ACC112 (cell line): ENCODE results near the gene SPATA20.

Experiments
- H2AFZ ChIP-seq: fragments of 200-600 bp; sonication (generic); one replicate; pipeline ENCODE4 v1.6.0; 2017; ENCODE audit warnings: antibody characterized with exemption, low read length; ENCODE audit not compliant: unreplicated experiment
- H3K27ac ChIP-seq: fragments of 200-600 bp; sonication (generic); 2 replicates; pipeline ENCODE4 v1.5.1; 2014; ENCODE audit warnings: low read depth, mild to moderate bottlenecking, antibody characterized with exemption, low read length, moderate library complexity
- H3K27me3 ChIP-seq: fragments of 200-600 bp; sonication (generic); 2 replicates; pipeline ENCODE4 v1.6.1; 2014; ENCODE audit warnings: mild to moderate bottlenecking, antibody characterized with exemption, low read length, moderate library complexity, mixed read lengths; ENCODE audit not compliant: insufficient read depth
- H3K36me3 ChIP-seq: fragments of 200-600 bp; sonication (generic); 2 replicates; pipeline ENCODE4 v1.6.1; 2016; ENCODE audit warnings: mild to moderate bottlenecking, antibody characterized with exemption, low read length, moderate library complexity, mixed read lengths; ENCODE audit not compliant: insufficient read depth
- H3K4me1 ChIP-seq: fragments of 200-600 bp; sonication (generic); one replicate; pipeline ENCODE4 v1.6.1; 2016; ENCODE audit warnings: low read length, mixed read lengths; ENCODE audit not compliant: insufficient read depth, unreplicated experiment, control insufficient read depth
- H3K4me3 ChIP-seq: fragments of 200-600 bp; sonication (generic); 2 replicates; pipeline ENCODE4 v1.5.1; 2014; ENCODE audit warnings: mild to moderate bottlenecking, low read depth, low read length
- H3K79me2 ChIP-seq: fragments of 200-600 bp; sonication (generic); one replicate; pipeline ENCODE4 v1.6.0; 2016; ENCODE audit warnings: low read length; ENCODE audit not compliant: control insufficient read depth, unreplicated experiment, insufficient read depth

The SPATA20 gene

GRCh38 chr17:50533185-50533584 is 13.8 kb upstream of the SPATA20 start:
- no peak overlapping the region for H2AFZ ChIP-seq
- no peaks in the 10 kb centered on the region for H3K79me2 ChIP-seq
- peaks cover 43% of the 10 kb centered on the region for H3K27me3 ChIP-seq
- H3K4me1 ChIP-seq: peaks cover 13% of the 10 kb centered on the region
- no peak overlapping the region for H3K4me3 ChIP-seq
- no peak overlapping the region for H3K27ac ChIP-seq
- H3K36me3 ChIP-seq: no peaks in the 10 kb centered on the region

DNA sequence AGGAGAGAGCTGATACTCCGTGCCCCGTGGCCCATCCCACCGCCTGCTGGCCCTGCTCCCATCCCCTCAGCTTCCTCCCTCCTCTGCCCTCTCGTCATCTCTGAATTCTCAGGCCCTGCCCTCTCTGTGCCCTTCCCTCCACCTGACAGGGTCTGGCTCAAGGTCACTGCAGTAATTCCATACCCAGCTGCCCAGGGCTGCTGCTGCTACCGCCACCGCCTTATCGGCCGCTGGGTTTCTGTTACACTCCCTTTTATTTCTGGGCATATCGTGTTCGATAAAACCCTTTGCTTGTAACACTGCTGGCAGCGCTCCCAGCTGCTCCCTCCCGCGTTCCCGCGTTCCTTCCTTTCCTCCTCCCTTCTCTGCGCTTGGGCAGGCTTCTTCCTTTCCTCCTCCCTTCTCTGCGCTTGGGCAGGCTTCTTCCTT is 13.2 kb upstream of the SPATA20 start:
- Histone ChIP-seq H3K36me3 (no peaks in the 10 kb centered on the region), H3K4me3 (peak overlapping the region; percentile 39; the same call in 1 of the 2 replicates), H3K27me3 (peaks cover 43% of the 10 kb centered on the region), H2AFZ (no peak overlapping the region), H3K27ac (no peak overlapping the region), H3K79me2 (no peaks in the 10 kb centered on the region), H3K4me1 (peaks cover 13% of the 10 kb centered on the region)

- no peak overlapping the region for H3K27ac ChIP-seq
- H3K27me3 ChIP-seq: peaks cover 37% of the 10 kb centered on the region
- H2AFZ ChIP-seq: no peak overlapping the region
- H3K36me3 ChIP-seq: no peaks in the 10 kb centered on the region
- no peaks in the 10 kb centered on the region for H3K79me2 ChIP-seq
- no peak overlapping the region for H3K4me3 ChIP-seq
- peaks cover 13% of the 10 kb centered on the region for H3K4me1 ChIP-seq
These were observed 12.6 kb upstream of the SPATA20 start for GRCh38 chr17:50534222-50534978.

DNA sequence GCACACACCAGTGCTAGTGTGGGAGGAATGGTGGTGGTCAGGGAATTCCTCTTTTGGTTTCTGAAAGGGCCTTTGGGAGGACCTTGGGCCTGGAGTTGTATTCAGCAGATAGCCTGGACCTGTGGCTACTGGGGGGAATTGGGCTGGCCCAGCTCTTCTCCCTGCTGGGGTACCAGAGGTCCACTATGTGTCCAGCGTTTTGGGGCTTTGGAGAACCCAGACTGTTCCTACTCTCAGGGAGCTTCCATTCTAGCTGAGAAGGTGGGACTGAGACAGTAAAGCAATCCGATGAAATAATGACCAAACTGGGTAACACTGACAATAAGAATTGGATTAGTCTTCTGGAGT is 12.0 kb upstream of the SPATA20 start:
- peaks cover 13% of the 10 kb centered on the region for H3K4me1 ChIP-seq
- H3K79me2 ChIP-seq: no peaks in the 10 kb centered on the region
- H2AFZ ChIP-seq: no peak overlapping the region
- H3K27me3 ChIP-seq: peaks cover 32% of the 10 kb centered on the region
- H3K36me3 ChIP-seq: no peaks in the 10 kb centered on the region
- H3K27ac ChIP-seq: no peak overlapping the region
- H3K4me3 ChIP-seq: no peak overlapping the region

GRCh38 chr17:50535407-50535806 is 11.6 kb upstream of the SPATA20 start:
- H3K27me3 ChIP-seq: peaks cover 30% of the 10 kb centered on the region
- no peaks in the 10 kb centered on the region for H3K36me3 ChIP-seq
- H3K4me3 ChIP-seq: no peak overlapping the region
- H2AFZ ChIP-seq: no peak overlapping the region
- no peak overlapping the region for H3K27ac ChIP-seq
- peaks cover 13% of the 10 kb centered on the region for H3K4me1 ChIP-seq
- no peaks in the 10 kb centered on the region for H3K79me2 ChIP-seq

GRCh38 chr17:50536683-50537646 is 10.0 kb upstream of the SPATA20 start:
- Histone ChIP-seq H3K79me2 (no peaks in the 10 kb centered on the region), H3K27me3 (peaks cover 17% of the 10 kb centered on the region), H3K4me1 (peaks cover 19% of the 10 kb centered on the region), H3K36me3 (no peaks in the 10 kb centered on the region), H3K4me3 (no peak overlapping the region), H3K27ac (no peak overlapping the region), H2AFZ (no peak overlapping the region)

DNA sequence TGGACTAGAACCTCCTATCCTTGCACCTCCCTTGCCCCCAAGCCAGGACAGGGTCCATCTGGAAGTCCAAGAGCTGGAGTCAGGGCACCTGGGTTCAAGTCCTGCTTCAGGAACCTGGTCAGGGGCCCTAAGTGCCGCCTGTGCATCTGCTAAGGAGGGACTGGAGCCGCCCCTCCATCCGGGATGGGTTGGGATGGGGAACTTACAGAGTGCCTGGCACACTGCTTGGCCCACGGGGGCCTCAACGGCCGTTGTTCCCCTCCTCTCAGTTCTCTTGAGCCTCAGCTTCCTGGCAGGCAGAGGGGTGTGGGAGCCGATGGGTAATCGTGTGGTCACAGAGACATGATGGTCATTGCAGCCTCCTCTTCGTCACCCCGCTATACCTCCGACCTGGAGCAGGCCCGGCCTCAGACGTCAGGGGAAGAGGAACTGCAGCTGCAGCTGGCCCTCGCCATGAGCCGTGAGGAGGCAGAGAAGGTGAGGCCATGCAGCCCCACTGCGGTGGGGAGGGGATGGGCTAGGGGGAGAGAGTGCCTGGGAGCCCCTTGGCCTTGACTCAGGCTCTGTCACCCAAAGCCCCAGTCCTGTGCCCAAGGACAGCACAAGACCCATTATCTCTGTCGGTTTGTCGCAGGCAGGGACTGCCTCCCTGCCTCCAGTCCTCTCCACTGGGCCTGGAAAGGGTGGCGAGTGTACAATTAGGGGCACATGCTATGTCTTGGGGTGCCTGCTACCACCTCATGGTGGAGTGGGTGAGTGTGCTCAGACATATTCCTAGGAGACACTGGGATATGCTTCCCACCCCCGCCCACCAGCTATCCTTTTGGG is 9.0 kb upstream of the SPATA20 start:
- H3K79me2 ChIP-seq: no peaks in the 10 kb centered on the region
- H3K27me3 ChIP-seq: peaks cover 7% of the 10 kb centered on the region
- no peak overlapping the region for H3K27ac ChIP-seq
- H3K4me3 ChIP-seq: no peak overlapping the region
- H2AFZ ChIP-seq: no peak overlapping the region
- peaks cover 25% of the 10 kb centered on the region for H3K4me1 ChIP-seq
- H3K36me3 ChIP-seq: no peaks in the 10 kb centered on the region

DNA sequence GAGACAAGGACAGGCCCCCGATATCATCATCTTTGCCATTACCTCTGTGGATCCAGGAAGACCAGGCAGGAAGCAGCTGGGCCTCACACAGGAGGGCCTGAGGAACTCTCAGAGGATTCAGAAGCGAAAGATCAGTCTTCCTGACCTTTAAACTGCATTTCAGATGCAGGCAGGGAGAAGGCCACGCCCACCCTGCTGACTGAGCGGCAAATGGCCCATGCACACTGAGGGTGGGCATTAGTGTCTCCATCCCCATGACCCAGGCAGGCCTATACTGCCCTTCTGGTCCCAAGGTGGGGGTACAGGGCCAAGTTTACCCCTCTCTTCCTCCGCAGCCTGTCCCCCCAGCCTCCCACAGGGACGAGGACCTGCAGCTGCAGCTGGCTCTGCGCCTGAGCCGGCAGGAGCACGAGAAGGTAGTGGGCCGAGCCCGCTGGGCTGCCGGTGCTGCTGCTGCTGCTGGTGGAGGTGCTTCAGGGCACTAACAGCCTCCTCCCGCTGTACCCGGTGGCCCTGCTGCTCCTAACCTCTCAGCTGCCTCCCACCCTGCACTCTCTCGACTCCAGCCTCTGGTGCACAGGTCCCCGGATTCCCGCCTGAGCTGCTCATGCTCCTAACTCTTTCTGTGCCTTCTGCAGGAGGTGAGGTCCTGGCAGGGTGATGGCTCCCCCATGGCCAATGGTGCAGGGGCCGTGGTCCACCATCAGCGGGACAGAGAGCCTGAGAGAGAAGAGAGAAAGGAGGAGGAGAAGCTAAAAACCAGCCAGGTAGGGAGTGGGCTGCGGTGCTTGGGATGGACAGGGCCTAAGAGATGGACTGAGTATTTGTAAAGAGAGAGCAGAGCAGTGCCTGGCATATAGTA is 8.2 kb upstream of the SPATA20 start:
- Histone ChIP-seq H3K27ac (no peak overlapping the region), H3K27me3 (no peaks in the 10 kb centered on the region), H2AFZ (no peak overlapping the region), H3K4me3 (no peak overlapping the region), H3K36me3 (no peaks in the 10 kb centered on the region), H3K4me1 (peaks cover 20% of the 10 kb centered on the region), H3K79me2 (no peaks in the 10 kb centered on the region)

- peaks cover 15% of the 10 kb centered on the region for H3K4me1 ChIP-seq
- H3K4me3 ChIP-seq: no peak overlapping the region
- no peak overlapping the region for H3K27ac ChIP-seq
- H3K27me3 ChIP-seq: no peaks in the 10 kb centered on the region
- no peaks in the 10 kb centered on the region for H3K36me3 ChIP-seq
- H3K79me2 ChIP-seq: no peaks in the 10 kb centered on the region
- no peak overlapping the region for H2AFZ ChIP-seq
These were observed 7.0 kb upstream of the SPATA20 start for GRCh38 chr17:50539762-50540559.
